Measurements from ENCODE around the gene ULBP2.
"Not testable (repeated sequence)": the region's sequence is repeated elsewhere in the genome, so short reads cannot be mapped to it uniquely, and the experiment has no call there.

DNA sequence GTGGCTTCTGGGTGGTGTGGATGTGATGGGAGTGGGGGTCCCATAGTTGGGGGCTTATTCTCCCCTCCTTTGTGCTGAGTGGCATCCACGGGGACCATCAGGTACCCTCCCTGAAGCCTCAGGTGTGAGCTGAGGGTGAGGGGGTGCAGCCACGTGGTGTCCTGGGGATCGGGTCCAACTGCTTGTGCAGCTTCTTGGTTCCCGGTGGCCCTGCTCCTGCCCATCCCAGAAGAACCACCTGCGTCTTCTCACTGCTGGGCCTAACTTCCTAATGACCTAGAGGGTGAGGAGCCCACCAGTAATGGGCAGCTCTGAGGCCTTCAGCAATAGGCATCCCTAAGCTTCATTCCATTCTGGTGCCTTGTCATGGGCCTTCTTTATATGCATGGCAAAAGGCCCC lies 1.5 kb downstream of the ULBP2 start:
- TF ChIP-seq, protein P1, sequence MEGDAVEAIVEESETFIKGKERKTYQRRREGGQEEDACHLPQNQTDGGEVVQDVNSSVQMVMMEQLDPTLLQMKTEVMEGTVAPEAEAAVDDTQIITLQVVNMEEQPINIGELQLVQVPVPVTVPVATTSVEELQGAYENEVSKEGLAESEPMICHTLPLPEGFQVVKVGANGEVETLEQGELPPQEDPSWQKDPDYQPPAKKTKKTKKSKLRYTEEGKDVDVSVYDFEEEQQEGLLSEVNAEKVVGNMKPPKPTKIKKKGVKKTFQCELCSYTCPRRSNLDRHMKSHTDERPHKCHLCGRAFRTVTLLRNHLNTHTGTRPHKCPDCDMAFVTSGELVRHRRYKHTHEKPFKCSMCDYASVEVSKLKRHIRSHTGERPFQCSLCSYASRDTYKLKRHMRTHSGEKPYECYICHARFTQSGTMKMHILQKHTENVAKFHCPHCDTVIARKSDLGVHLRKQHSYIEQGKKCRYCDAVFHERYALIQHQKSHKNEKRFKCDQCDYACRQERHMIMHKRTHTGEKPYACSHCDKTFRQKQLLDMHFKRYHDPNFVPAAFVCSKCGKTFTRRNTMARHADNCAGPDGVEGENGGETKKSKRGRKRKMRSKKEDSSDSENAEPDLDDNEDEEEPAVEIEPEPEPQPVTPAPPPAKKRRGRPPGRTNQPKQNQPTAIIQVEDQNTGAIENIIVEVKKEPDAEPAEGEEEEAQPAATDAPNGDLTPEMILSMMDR (IDR thresholded peaks at IDR 0.05), result not testable (repeated sequence)
- not testable (repeated sequence) for TF ChIP-seq CREM (CRISPR knock-in tag; IDR thresholded peaks at IDR 0.05); SMAD3 (CRISPR knock-in tag; IDR thresholded peaks at IDR 0.05; ENCODE audit: borderline replicate concordance); ETV6 (CRISPR knock-in tag; IDR thresholded peaks at IDR 0.05); FOXP1 (CRISPR knock-in tag; IDR thresholded peaks at IDR 0.05; ENCODE audit: borderline replicate concordance); SP1 (CRISPR knock-in tag; conservative IDR thresholded peaks at IDR 0.05); ELF4 (CRISPR knock-in tag; IDR thresholded peaks at IDR 0.05; ENCODE audit: low read depth); JUN (CRISPR knock-in tag; IDR thresholded peaks at IDR 0.05); CREB1 (CRISPR knock-in tag; IDR thresholded peaks at IDR 0.05); CBFB (CRISPR knock-in tag; IDR thresholded peaks at IDR 0.05; ENCODE audit: low read depth); ZNF423 (CRISPR knock-in tag; IDR thresholded peaks at IDR 0.05); NR1H2 (CRISPR knock-in tag; IDR thresholded peaks at IDR 0.05)
- TF ChIP-seq, protein P2, sequence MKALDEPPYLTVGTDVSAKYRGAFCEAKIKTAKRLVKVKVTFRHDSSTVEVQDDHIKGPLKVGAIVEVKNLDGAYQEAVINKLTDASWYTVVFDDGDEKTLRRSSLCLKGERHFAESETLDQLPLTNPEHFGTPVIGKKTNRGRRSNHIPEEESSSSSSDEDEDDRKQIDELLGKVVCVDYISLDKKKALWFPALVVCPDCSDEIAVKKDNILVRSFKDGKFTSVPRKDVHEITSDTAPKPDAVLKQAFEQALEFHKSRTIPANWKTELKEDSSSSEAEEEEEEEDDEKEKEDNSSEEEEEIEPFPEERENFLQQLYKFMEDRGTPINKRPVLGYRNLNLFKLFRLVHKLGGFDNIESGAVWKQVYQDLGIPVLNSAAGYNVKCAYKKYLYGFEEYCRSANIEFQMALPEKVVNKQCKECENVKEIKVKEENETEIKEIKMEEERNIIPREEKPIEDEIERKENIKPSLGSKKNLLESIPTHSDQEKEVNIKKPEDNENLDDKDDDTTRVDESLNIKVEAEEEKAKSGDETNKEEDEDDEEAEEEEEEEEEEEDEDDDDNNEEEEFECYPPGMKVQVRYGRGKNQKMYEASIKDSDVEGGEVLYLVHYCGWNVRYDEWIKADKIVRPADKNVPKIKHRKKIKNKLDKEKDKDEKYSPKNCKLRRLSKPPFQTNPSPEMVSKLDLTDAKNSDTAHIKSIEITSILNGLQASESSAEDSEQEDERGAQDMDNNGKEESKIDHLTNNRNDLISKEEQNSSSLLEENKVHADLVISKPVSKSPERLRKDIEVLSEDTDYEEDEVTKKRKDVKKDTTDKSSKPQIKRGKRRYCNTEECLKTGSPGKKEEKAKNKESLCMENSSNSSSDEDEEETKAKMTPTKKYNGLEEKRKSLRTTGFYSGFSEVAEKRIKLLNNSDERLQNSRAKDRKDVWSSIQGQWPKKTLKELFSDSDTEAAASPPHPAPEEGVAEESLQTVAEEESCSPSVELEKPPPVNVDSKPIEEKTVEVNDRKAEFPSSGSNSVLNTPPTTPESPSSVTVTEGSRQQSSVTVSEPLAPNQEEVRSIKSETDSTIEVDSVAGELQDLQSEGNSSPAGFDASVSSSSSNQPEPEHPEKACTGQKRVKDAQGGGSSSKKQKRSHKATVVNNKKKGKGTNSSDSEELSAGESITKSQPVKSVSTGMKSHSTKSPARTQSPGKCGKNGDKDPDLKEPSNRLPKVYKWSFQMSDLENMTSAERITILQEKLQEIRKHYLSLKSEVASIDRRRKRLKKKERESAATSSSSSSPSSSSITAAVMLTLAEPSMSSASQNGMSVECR (CRISPR knock-in tag; IDR thresholded peaks at IDR 0.05; ENCODE audit: borderline replicate concordance), result not testable (repeated sequence)
- TF ChIP-seq, protein P3, sequence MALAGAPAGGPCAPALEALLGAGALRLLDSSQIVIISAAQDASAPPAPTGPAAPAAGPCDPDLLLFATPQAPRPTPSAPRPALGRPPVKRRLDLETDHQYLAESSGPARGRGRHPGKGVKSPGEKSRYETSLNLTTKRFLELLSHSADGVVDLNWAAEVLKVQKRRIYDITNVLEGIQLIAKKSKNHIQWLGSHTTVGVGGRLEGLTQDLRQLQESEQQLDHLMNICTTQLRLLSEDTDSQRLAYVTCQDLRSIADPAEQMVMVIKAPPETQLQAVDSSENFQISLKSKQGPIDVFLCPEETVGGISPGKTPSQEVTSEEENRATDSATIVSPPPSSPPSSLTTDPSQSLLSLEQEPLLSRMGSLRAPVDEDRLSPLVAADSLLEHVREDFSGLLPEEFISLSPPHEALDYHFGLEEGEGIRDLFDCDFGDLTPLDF (CRISPR knock-in tag; IDR thresholded peaks at IDR 0.05), result not testable (repeated sequence)

Measured in WTC11 (cell line).